Measurements from ENCODE around the gene ST8SIA5. TPM values are rescaled to one million over a fixed set of nuclear protein-coding genes. Genes with fewer than 3 reads are reported as not detected.
"Not testable (repeated sequence)": the region's sequence is repeated elsewhere in the genome, so short reads cannot be mapped to it uniquely, and the experiment has no call there.

ST8SIA5 gene, protein sequence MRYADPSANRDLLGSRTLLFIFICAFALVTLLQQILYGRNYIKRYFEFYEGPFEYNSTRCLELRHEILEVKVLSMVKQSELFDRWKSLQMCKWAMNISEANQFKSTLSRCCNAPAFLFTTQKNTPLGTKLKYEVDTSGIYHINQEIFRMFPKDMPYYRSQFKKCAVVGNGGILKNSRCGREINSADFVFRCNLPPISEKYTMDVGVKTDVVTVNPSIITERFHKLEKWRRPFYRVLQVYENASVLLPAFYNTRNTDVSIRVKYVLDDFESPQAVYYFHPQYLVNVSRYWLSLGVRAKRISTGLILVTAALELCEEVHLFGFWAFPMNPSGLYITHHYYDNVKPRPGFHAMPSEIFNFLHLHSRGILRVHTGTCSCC
- total RNA-seq = under 0.01 TPM in 2 replicates

DNA sequence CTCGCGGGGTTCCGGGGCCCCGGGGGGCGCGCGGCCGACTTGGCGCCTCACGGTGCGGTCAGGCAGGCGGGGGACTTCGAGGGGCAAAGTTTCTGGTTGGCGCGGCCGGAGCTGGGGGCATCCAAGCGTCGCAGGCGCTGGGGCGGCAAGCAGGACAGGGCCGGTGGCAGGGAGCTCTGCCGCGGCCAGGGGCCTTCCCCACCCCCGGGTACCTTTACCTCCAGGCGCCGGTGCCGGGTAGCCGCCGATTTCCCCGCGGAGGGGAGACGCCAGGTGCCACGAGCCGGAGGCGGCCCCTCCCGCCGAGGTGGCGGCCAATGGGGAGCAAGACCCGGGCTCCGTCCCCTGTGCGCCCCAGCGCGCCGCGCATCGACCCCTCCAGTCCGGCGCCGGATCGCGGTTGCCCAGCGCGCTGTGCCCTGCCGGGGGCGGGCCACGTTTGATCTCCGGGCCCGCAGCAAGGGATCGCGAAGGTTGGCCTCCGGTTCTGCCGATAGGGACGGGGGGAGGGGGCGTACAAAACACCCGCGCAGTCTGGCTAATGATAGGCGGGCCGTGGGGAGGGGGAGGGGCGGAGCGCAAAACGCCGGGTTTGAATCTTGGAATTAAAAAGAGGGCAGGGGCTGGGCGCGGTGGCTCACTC is at the start of gene ST8SIA5:
TSS of gene ST8SIA5 (minus strand) at position 495 of the 643 bp plus-strand sequence. CDS start 545 bp downstream, outside the sequence.
- Histone ChIP-seq H2AFZ (ENCODE audit: low read length) (no peak within 1 kb of the TSS), H3K4me3 (ENCODE audit: insufficient read depth, low read length) (peak within 1 kb of the TSS; percentile 28), H3K27ac (ENCODE audit: low read depth, low read length) (no peak within 1 kb of the TSS), H3K4me2 (ENCODE audit: insufficient read depth, low read length) (peak within 1 kb of the TSS; percentile 67), H3K9me3 (ENCODE audit: low read depth, low read length) (no peaks in the 10 kb centered on the region), H3K27me3 (ENCODE audit: insufficient read depth, low read length) (peaks cover 49% of the 10 kb centered on the region), H3K36me3 (ENCODE audit: insufficient read depth, low read length) (no peaks in the 10 kb centered on the region), H3K4me1 (ENCODE audit: insufficient read depth, low read length) (no peaks in the 10 kb centered on the region), H3K79me2 (ENCODE audit: insufficient read depth, low read length) (no peaks in the 10 kb centered on the region), H4K20me1 (ENCODE audit: insufficient read depth, low read length) (no peaks in the 10 kb centered on the region)
- DNase-seq (ENCODE audit: insufficient read length, low spot score, missing footprints) = no peak
- TF ChIP-seq, protein P1, sequence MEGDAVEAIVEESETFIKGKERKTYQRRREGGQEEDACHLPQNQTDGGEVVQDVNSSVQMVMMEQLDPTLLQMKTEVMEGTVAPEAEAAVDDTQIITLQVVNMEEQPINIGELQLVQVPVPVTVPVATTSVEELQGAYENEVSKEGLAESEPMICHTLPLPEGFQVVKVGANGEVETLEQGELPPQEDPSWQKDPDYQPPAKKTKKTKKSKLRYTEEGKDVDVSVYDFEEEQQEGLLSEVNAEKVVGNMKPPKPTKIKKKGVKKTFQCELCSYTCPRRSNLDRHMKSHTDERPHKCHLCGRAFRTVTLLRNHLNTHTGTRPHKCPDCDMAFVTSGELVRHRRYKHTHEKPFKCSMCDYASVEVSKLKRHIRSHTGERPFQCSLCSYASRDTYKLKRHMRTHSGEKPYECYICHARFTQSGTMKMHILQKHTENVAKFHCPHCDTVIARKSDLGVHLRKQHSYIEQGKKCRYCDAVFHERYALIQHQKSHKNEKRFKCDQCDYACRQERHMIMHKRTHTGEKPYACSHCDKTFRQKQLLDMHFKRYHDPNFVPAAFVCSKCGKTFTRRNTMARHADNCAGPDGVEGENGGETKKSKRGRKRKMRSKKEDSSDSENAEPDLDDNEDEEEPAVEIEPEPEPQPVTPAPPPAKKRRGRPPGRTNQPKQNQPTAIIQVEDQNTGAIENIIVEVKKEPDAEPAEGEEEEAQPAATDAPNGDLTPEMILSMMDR (IDR thresholded peaks at IDR 0.05; ENCODE audit: extremely low read depth, low read depth, low read length) = no peak

DNA sequence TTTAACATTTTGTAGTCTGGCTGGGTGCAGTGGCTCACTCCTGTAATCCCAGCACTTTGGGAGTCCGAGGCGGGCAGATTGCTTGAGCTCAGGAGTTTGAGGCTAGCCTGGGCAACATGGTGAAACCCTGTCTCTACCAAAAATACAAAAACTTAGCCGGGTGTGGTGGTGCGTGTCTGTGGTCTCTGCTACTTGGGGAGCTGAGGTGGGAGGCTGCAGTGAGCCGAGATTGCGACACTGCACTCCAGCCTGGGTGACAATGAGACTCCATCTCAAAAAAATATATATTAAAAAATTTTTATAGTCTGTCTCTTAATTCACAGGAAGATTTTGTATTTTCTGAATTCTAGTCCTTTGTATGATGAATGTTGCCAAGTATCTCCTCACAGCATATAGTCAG is 39.1 kb upstream of the ST8SIA5 start:
- not testable (repeated sequence) for H4K20me1 ChIP-seq (ENCODE audit: insufficient read depth, low read length); H2AFZ ChIP-seq (ENCODE audit: low read length); H3K36me3 ChIP-seq (ENCODE audit: insufficient read depth, low read length); H3K27ac ChIP-seq (ENCODE audit: low read depth, low read length); DNase-seq (ENCODE audit: insufficient read length, low spot score, missing footprints); H3K9me3 ChIP-seq (ENCODE audit: low read depth, low read length); H3K79me2 ChIP-seq (ENCODE audit: insufficient read depth, low read length); H3K4me2 ChIP-seq (ENCODE audit: insufficient read depth, low read length); H3K4me3 ChIP-seq (ENCODE audit: insufficient read depth, low read length); H3K4me1 ChIP-seq (ENCODE audit: insufficient read depth, low read length); H3K27me3 ChIP-seq (ENCODE audit: insufficient read depth, low read length)

DNA sequence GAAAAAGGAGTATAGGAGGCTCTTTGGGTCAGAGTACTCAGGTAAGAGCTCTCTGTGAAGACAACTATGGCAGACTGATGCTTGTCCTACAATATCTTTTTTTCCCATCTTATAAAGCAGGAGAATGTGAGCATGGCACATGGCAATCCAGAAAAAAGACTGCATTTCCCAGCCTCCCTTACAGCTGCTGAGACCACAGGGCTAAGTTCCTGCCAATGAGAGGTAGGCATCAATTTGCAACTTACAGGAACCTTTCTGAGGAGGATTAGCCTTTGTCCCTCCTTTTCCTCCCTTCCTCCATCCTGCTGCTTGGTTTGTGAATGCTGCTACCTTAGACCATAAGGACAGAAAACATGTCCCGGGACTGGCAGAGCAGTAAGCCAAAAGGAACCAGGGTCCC is 37.8 kb upstream of the ST8SIA5 start:
- H3K4me2 ChIP-seq (ENCODE audit: insufficient read depth, low read length) = no peak overlapping the region
- TF ChIP-seq, protein P1 (IDR thresholded peaks at IDR 0.05; ENCODE audit: extremely low read depth, low read depth, low read length) = no peak
- no peaks in the 10 kb centered on the region for H3K27me3 ChIP-seq (ENCODE audit: insufficient read depth, low read length)
- no peak overlapping the region for H2AFZ ChIP-seq (ENCODE audit: low read length)
- H3K79me2 ChIP-seq (ENCODE audit: insufficient read depth, low read length) = no peaks in the 10 kb centered on the region
- H3K9me3 ChIP-seq (ENCODE audit: low read depth, low read length) = no peaks in the 10 kb centered on the region
- no peaks in the 10 kb centered on the region for H4K20me1 ChIP-seq (ENCODE audit: insufficient read depth, low read length)
- no peak for DNase-seq (ENCODE audit: insufficient read length, low spot score, missing footprints)
- H3K4me3 ChIP-seq (ENCODE audit: insufficient read depth, low read length) = no peak overlapping the region
- no peaks in the 10 kb centered on the region for H3K36me3 ChIP-seq (ENCODE audit: insufficient read depth, low read length)
- no peaks in the 10 kb centered on the region for H3K4me1 ChIP-seq (ENCODE audit: insufficient read depth, low read length)
- no peak overlapping the region for H3K27ac ChIP-seq (ENCODE audit: low read depth, low read length)

DNA sequence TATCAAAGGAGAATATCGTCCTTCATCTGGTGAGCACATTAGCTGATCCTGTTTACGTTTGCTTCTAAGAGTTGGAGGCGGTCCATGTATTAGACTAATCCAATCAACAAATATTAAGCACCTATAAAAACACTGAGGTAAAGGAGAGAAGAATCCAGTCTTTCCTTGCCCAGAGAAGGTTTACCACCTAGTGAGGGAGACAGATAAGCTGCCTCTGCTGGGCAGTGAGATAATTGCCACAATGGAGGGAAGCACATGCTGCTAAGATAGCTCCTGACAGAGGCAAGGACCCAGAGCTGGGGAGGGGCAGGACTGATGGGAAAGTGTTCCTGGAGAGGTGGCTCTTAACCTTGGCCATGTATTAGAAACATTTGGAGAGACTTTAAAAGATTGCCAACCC is 36.7 kb upstream of the ST8SIA5 start:
- no peaks in the 10 kb centered on the region for H3K79me2 ChIP-seq (ENCODE audit: insufficient read depth, low read length)
- TF ChIP-seq, protein P1 (IDR thresholded peaks at IDR 0.05; ENCODE audit: extremely low read depth, low read depth, low read length) = no peak
- no peak overlapping the region for H2AFZ ChIP-seq (ENCODE audit: low read length)
- H3K36me3 ChIP-seq (ENCODE audit: insufficient read depth, low read length) = no peaks in the 10 kb centered on the region
- H4K20me1 ChIP-seq (ENCODE audit: insufficient read depth, low read length) = no peaks in the 10 kb centered on the region
- H3K27me3 ChIP-seq (ENCODE audit: insufficient read depth, low read length) = no peaks in the 10 kb centered on the region
- no peak overlapping the region for H3K27ac ChIP-seq (ENCODE audit: low read depth, low read length)
- no peaks in the 10 kb centered on the region for H3K9me3 ChIP-seq (ENCODE audit: low read depth, low read length)
- no peak for DNase-seq (ENCODE audit: insufficient read length, low spot score, missing footprints)
- H3K4me1 ChIP-seq (ENCODE audit: insufficient read depth, low read length) = no peaks in the 10 kb centered on the region
- H3K4me2 ChIP-seq (ENCODE audit: insufficient read depth, low read length) = no peak overlapping the region
- no peak overlapping the region for H3K4me3 ChIP-seq (ENCODE audit: insufficient read depth, low read length)
